ENCODE measurements around the gene DCST2. TPM values are rescaled to one million over a fixed set of nuclear protein-coding genes. Genes with fewer than 3 reads are reported as not detected.

Gene DCST2
- total and polyA plus RNA-seq, 2 of the 8 experiments (the other 6 are each of a cell fraction or from before 2014, with no cell fraction given) = 0.43 to 2.1 TPM

- no peak for TF ChIP-seq BACH1 (IDR thresholded peaks at IDR 0.05; ENCODE audit: low read length)
- no peak for TF ChIP-seq SP2 (IDR thresholded peaks at IDR 0.05; ENCODE audit: low read length)
- no peak for TF ChIP-seq KDM1A (IDR thresholded peaks at IDR 0.05; ENCODE audit: borderline replicate concordance, low read length)
- TF ChIP-seq CBX5 (IDR thresholded peaks at IDR 0.05; ENCODE audit: low read depth, low read length) = no peak
- TF ChIP-seq, protein P1, sequence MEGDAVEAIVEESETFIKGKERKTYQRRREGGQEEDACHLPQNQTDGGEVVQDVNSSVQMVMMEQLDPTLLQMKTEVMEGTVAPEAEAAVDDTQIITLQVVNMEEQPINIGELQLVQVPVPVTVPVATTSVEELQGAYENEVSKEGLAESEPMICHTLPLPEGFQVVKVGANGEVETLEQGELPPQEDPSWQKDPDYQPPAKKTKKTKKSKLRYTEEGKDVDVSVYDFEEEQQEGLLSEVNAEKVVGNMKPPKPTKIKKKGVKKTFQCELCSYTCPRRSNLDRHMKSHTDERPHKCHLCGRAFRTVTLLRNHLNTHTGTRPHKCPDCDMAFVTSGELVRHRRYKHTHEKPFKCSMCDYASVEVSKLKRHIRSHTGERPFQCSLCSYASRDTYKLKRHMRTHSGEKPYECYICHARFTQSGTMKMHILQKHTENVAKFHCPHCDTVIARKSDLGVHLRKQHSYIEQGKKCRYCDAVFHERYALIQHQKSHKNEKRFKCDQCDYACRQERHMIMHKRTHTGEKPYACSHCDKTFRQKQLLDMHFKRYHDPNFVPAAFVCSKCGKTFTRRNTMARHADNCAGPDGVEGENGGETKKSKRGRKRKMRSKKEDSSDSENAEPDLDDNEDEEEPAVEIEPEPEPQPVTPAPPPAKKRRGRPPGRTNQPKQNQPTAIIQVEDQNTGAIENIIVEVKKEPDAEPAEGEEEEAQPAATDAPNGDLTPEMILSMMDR (IDR thresholded peaks at IDR 0.05; ENCODE audit: control extremely low read depth in 1 of 3, insufficient read depth in 1 of 3, low read depth in 1 of 3, low read length in 3 of 3) = no peak
- TF ChIP-seq RBBP5 (IDR thresholded peaks at IDR 0.05; ENCODE audit: borderline replicate concordance, low read depth, low read length) = no peak
Measured at GRCh38 chr1:154974808-154975408, 58.7 kb downstream of the DCST2 start (continued).

All from H1 (cell line).